Diencephalon (tissue), 1 donor: ENCODE measurements around the gene ABHD8. TPM values are rescaled to one million over a fixed set of nuclear protein-coding genes. Genes with fewer than 3 reads are reported as not detected.

Source experiments
- total RNA-seq: library from RNA; depleted of rRNA; stranded (reverse); fragments of >200 nt; gene quantifications from one replicate; pipeline ENCODE4 v1.2.3, GENCODE V29; 2014

ABHD8 gene, protein sequence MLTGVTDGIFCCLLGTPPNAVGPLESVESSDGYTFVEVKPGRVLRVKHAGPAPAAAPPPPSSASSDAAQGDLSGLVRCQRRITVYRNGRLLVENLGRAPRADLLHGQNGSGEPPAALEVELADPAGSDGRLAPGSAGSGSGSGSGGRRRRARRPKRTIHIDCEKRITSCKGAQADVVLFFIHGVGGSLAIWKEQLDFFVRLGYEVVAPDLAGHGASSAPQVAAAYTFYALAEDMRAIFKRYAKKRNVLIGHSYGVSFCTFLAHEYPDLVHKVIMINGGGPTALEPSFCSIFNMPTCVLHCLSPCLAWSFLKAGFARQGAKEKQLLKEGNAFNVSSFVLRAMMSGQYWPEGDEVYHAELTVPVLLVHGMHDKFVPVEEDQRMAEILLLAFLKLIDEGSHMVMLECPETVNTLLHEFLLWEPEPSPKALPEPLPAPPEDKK
- 23.8 TPM for total RNA-seq

DNA sequence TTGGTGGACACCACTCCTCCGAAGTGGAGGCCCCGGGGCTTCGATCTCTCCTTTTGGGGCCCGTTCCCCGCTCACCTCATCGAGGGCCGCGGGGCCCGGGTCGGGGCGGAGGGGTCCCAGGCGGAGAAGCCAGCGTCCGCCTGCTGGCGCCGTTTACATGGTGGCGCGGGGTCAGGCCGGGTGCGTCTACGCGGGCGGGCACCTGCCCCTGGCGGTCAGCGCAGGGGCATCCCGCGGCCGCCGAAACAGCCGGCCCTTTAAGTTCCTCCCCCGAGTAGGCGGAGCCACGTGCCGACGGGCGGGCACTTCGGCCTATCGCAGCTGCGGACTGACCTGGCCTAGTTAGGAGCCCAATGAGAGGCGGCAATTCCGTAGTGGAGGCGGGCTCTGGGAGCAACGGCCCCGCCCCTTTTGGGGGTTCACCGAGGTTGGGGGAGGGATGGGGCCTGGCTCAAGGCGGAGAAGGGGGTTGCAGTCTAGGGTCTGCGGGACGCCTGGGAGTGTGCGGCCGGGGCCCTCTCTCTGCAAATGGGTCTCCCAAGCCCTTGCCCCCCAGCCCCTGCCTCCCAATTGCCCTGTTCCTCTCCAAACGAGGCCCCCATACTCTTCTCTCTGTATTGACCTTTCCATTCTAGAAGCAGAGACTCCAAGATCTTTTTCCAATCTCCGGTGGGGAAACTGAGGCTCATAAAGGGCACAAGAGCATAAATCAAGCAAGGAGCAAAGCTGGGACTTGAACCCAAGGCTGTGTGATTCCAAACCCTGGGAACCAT is at the start of gene ABHD8:
ABHD8 (minus strand) TSS at position 259 of the 773 bp plus-strand sequence. CDS start 1,809 bp downstream, outside the sequence.

DNA sequence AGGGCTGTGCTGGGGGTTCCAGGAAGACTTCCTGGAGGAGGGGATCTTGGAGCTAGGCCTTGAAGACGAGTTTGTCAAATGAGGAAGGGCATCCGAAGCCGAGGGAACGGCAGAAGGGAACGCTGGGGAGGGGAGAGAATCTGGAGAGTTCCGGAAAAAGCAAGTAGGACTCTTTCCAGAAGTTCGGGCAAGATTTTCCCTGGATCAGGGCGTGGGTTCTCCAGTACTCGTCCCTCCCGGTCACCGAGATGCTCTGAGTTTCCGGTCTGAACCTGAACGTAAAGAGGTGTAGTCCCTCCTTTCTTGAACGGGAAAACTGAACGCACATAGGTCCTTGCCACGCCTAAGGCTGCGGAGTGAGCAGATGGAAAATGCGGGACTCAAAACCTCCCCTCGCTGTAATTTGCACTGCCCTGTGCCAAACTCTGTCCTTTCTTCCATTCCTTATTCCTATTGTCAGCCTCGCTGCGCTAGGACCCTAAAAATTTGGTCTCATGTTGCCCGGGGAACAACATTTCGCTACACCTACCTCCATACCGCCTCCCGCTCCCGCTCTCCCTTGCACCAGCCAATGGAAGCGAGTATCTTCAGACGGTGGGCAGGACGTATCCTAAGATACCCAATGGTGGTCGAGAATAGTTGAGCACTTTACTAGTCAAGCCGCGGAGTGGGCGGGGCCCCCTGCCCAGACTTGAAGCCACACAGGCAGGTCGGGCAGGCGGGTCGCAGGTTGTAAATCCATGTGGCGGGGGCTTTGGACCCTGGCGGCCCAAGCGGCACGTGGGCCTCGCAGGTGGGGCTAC is 33.8 kb upstream of the ABHD8 start, which contains the start of gene GTPBP3:
GTPBP3 (plus strand) TSS at position 682 of the 803 bp plus-strand sequence; CDS start at position 741, 59 bp downstream.

DNA sequence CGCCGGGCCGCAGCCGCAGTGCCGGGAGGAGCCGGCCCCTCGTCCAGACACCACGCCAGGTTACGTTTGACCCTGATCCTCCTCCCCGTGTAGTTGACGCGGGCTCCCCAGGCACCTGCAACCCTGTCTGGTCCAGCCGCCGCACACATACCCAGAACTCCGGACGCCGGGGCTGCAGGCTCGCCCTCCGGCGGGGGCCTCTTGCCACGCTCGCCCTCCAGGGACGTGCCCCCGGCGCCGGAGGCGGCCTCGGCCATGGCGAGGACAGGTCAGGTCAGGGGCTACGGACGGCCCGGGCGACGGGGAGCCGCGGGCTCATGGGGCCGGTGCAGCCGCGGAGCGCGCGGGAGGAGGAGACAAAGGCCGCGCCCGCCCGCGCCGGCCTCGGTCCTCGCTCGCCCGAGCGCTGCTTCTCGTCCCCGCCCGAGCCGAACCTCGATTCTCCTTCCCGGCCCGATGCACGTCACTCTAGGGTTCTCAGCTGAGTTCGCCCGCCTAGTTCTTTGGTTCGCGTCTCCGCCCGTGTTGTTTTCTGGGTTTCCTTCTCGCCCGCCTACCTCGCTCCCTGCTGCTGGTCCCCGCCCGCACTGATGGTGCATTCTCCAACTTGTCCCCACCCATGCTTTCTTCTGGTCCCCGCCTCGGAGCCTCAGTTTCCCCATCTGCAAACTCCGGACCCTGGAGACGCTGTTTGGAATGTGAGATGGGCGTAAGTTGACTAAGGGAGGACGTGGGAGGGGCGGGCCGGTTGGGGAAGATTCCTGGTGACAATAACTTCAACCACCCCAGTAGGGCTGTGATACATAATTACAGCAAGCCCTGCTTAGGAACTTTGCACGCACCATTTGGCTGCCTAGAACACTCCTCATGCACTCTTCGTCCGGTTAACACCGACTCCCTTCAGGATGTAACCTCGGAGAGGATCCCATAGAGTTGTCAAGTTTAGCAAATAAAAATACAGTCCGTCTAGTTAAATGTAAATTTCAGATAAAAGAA is 31.5 kb upstream of the ABHD8 start, which contains the start of gene ANO8:
ANO8 (minus strand) TSS at position 442 of the 996 bp plus-strand sequence; CDS start at position 257, 185 bp downstream.

DNA sequence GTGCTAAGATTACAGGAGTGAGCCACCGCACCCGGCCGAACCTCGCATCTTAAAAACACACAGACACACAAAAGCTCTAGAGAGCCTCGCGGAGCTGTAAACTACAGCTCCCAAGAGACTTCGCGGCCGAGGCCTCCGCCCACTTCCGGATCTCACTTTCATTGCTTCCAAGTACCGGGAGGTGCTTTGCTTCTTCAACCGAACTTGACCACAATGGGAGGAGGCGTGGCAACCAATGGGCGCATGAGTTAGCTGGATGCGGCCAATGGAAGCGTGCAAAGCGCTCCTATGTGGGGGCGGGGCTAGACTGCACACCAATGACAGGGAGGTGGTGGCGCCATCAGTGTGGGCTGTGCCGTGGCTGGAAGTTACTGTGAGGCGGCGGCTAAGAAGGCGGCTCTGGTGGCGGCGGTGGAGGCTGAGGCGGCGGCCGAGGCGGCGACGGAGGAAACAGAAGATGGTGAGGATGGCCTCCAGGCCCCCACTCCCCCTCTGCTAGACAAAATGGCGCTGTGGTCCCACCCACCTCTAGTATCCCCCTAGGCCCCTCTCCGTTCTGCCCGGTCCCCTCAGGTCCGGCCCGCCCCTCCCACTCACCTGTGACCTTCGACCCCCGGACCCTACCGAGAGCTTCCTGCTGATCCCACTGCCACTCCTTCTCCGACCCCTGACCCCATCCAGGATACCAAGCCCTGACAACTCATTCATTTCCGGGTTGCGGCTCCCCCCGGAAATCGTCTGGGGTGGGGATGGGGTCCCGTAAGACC is 6.2 kb upstream of the ABHD8 start, which contains the start of gene DDA1:
DDA1 (plus strand) TSS at position 366 of the 767 bp plus-strand sequence; CDS start at position 458, 92 bp downstream.

DNA sequence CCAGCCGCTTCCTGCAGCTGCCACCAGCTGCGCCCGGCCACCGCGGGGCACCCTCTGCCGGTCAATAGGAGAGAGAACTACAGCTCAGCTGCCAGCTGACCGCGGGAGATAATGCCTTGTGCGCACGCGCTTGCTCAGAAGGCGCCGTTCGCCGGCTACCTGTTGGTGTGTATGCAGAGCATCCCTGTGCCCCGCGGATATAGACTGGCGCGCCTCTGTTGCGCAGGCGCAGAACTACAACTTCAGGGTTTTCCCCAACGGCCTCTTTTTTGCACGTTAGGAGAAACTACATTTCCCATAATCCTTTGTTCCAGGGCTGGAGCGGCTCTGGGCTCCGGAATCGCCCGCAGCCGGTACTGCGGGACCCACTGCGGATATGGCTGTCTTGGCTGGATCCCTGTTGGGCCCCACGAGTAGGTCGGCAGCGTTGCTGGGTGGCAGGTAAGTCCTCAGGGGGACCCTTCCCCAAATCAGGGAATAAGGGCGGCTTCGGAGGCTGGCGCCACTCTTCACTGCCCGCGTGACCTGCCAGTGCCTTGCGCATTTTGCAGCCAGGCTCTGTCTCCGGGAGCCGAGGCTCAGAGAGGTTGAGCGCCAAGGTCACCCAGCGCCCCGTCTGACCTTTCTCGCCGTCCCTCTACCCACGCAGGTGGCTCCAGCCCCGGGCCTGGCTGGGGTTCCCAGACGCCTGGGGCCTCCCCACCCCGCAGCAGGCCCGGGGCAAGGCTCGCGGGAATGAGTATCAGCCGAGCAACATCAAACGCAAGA is 2.5 kb upstream of the ABHD8 start, which contains the start of gene MRPL34:
MRPL34 (plus strand) TSS at position 356 of the 768 bp plus-strand sequence; CDS start at position 377, 21 bp downstream.

DNA sequence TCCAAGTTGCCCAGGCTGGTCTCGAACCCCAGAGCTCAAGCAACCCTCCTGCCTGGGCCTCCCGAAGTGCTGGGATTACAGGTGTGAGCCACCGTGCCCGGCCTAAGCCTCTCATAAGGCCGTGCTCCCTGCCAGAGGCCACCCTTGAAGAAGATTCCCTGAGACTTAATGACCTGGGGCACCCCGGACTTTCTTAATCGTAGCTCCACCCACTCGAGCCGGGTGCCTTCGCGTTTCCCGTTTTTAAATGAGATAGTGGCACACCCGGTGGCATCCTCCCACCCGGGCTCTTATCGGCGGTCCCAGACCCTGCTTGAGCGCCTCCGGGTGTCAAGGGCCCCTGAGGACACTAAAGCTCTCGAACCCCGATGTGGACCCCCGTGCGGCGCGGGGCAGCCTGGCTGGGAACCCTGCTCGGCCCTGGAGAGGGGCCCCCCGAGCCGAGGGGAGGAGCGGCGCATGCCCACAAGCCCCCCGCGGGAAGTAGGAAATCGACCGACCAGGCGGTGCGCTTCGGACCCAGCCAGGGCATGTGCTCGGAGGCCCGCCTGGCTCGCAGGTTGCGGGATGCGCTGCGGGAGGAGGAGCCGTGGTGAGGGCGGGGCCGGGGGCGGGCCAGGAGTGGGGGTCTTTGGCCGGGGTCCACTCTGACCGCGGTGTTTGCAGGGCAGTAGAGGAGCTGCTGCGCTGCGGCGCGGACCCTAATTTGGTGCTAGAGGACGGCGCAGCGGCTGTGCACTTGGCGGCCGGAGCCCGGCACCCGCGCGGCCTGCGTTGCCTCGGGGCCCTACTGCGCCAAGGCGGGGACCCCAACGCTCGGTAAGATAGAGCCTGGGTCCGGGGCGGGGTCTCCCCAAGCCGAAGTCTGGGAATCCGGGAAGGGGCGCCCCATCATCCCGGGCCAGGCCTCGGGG is 21.6 kb downstream of the ABHD8 start, which contains the start of gene ANKLE1:
ANKLE1 (plus strand) TSS at position 511 of the 914 bp plus-strand sequence; CDS start at position 531, 20 bp downstream.

DNA sequence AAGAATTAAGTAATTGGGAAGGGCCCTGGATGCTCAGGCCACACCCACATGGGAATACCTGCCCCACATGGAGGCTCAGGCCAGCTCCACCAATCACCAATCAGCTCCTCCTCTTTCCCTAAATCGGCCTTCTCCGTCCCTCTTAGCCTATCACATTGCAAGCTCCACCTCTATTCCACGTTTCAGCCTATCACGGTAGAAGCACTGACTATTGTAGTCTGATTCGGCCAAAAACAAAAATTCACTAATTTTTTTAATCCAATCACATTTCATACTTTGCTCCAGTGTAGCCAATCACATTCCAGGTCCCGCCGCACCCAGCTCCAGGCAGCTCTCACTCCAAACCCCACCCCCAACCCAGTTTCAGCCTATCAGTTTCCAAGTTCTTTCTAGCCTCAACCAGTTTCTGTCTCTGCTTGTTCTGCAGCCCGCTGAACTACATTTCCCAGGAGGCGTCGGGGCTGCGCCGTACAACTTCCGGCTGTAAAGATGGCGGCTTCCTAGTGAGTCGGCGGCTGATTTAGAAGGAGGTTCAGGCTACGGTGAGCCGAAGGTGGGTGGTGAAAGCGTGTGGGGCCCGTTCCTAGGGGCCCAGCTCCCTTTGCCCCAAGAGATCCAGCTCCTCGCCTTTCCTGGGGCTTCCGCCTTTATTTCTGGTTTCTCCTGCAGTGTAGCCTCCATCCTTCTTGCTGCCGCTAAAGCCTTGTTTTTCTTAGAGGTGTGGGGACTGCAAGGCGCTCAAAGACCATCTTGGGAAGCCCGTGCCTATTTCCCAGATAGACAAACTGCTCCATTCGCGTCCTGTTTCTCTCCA is 36.0 kb downstream of the ABHD8 start, which contains the start of gene BABAM1:
BABAM1 (plus strand) TSS at position 469 of the 814 bp plus-strand sequence. CDS start 1,364 bp downstream, outside the sequence.

DNA sequence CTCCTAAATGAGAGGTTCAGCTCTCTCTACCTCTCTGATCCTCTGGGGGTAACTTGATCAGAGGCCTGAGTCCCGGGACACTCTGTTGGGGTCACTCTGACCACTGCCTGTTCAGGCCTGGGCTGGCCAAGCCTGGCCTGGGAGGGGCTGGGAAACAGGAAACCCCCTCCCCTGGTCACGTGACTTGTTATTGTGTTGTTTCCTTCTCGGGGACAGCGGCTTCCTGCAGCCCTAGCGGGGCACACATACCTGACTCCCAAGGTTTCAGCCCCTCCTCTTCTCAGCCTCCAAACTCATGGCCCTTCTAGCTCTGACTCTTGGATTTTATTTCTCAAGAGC is 38.6 kb downstream of the ABHD8 start, which contains the start of gene USHBP1:
USHBP1 (minus strand) TSS at position 105 of the 339 bp plus-strand sequence. CDS start 446 bp downstream, outside the sequence.

DNA sequence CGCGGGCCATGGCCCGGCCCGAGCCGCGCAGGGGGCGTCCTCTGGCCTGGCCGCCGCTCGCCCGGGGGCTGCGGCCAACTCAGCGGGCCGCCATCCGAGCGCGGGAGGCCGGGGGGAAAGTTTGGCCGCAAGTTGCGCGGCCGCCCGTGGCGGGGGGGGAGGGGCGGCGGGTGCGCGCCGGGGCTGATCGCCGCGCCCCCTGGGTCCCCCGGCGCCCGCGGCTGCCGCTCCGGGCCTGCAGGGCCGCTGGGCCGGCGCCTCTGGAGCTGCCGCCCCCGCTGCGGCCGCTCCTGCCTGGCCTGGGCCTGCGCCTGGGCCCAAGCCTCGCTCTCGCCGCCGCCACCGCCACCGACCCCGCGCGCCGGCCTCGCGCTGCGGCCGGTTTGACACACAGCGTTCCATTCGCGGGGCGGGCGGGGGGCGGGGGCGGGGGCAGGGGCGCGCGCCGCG is 57.7 kb downstream of the ABHD8 start, which contains the start of gene NR2F6:
NR2F6 (minus strand) TSS at position 385 of the 450 bp plus-strand sequence. CDS start 699 bp downstream, outside the sequence.

Other genes with a start within 250 kb of the ABHD8 start
- 3.2 TPM for gene HAUS8, start 228.0 kb downstream of the ABHD8 start, total RNA-seq
- gene MYO9B, start 227.6 kb downstream of the ABHD8 start, total RNA-seq, result 22.1 TPM
- 19.1 TPM for gene USE1, start 88.1 kb downstream of the ABHD8 start, total RNA-seq
- gene OCEL1, start 77.2 kb downstream of the ABHD8 start, total RNA-seq, result 5.1 TPM
- 13.6 TPM for gene NR2F6, start 57.5 kb downstream of the ABHD8 start, total RNA-seq
- 1.8 TPM for gene USHBP1, start 38.7 kb downstream of the ABHD8 start, total RNA-seq
- gene BABAM1, start 36.0 kb downstream of the ABHD8 start, total RNA-seq, result 65.3 TPM
- gene ANKLE1, start 21.5 kb downstream of the ABHD8 start, total RNA-seq, result 0.92 TPM
- 16.8 TPM for gene MRPL34, start 2.4 kb upstream of the ABHD8 start, total RNA-seq
- 10.8 TPM for gene DDA1, start 6.1 kb upstream of the ABHD8 start, total RNA-seq
- gene ANO8, start 31.4 kb upstream of the ABHD8 start, total RNA-seq, result 24.9 TPM
- gene GTPBP3, start 34.1 kb upstream of the ABHD8 start, total RNA-seq, result 15.0 TPM
- gene PLVAP, start 73.9 kb upstream of the ABHD8 start, total RNA-seq, result 1.2 TPM
- gene CCDC194, start 90.8 kb upstream of the ABHD8 start, total RNA-seq, result not detected
- 3.2 TPM for gene BST2, start 102.2 kb upstream of the ABHD8 start, total RNA-seq
- gene MVB12A, start 116.6 kb upstream of the ABHD8 start, total RNA-seq, result 20.8 TPM
- gene TMEM221, start 145.2 kb upstream of the ABHD8 start, total RNA-seq, result 1.8 TPM
- not detected for gene NXNL1, start 157.5 kb upstream of the ABHD8 start, total RNA-seq
- gene SLC27A1, start 167.1 kb upstream of the ABHD8 start, total RNA-seq, result 13.6 TPM
- gene PGLS, start 208.2 kb upstream of the ABHD8 start, total RNA-seq, result 33.7 TPM